Measurements from ENCODE around the gene RAD51B.
"Not testable (repeated sequence)": the region's sequence is repeated elsewhere in the genome, so short reads cannot be mapped to it uniquely, and the experiment has no call there.

The RAD51B gene

GRCh38 chr14:68302938-68303337, 483.4 kb downstream of the RAD51B start:
- not testable (repeated sequence) for DNase-seq (ENCODE audit: low spot score)

- no peak for DNase-seq (ENCODE audit: low spot score)
Observed at GRCh38 chr14:68305738-68306137, 486.2 kb downstream of the RAD51B start.

- DNase-seq (ENCODE audit: low spot score): no peak
Observed at GRCh38 chr14:68306265-68306933, 486.8 kb downstream of the RAD51B start.

GRCh38 chr14:68306934-68307789, 487.6 kb downstream of the RAD51B start:
- no peak for DNase-seq (ENCODE audit: low spot score)

- DNase-seq (ENCODE audit: low spot score): no peak
Observed at GRCh38 chr14:68307790-68308168, 488.2 kb downstream of the RAD51B start.

- no peak for DNase-seq (ENCODE audit: low spot score)
Observed at GRCh38 chr14:68308726-68309520, 489.3 kb downstream of the RAD51B start.

- DNase-seq (ENCODE audit: low spot score): no peak
Observed at GRCh38 chr14:68309616-68310015, 490.0 kb downstream of the RAD51B start.

- DNase-seq (ENCODE audit: low spot score): no peak
Observed at GRCh38 chr14:68312300-68312699, 492.7 kb downstream of the RAD51B start.

GRCh38 chr14:68312884-68313610, 493.5 kb downstream of the RAD51B start:
- DNase-seq (ENCODE audit: low spot score): no peak

- DNase-seq (ENCODE audit: low spot score): no peak
Observed at GRCh38 chr14:68314642-68315041, 495.1 kb downstream of the RAD51B start.

GRCh38 chr14:68315081-68315480, 495.5 kb downstream of the RAD51B start:
- no peak for DNase-seq (ENCODE audit: low spot score)

GRCh38 chr14:68316078-68316868, 496.7 kb downstream of the RAD51B start:
- no peak for DNase-seq (ENCODE audit: low spot score)

- DNase-seq (ENCODE audit: low spot score): no peak
Observed at GRCh38 chr14:68317239-68317638, 497.7 kb downstream of the RAD51B start.

- DNase-seq (ENCODE audit: low spot score): no peak
Observed at GRCh38 chr14:68318828-68319227, 499.2 kb downstream of the RAD51B start.

GRCh38 chr14:68320495-68320894, 500.9 kb downstream of the RAD51B start:
- DNase-seq (ENCODE audit: low spot score): no peak

- no peak for DNase-seq (ENCODE audit: low spot score)
Observed at GRCh38 chr14:68322940-68323620, 503.5 kb downstream of the RAD51B start.

GRCh38 chr14:68325267-68325807, 505.8 kb downstream of the RAD51B start:
- DNase-seq (ENCODE audit: low spot score): no peak

GRCh38 chr14:68327231-68327630, 507.7 kb downstream of the RAD51B start:
- no peak for DNase-seq (ENCODE audit: low spot score)

GRCh38 chr14:68328509-68328908, 508.9 kb downstream of the RAD51B start:
- no peak for DNase-seq (ENCODE audit: low spot score)

- no peak for DNase-seq (ENCODE audit: low spot score)
Observed at GRCh38 chr14:68331426-68331825, 511.8 kb downstream of the RAD51B start.

All from CD4-positive, alpha-beta T cell treated with Interleukin-6 at 100 ng/mL for 8 hours (primary cell).